Measurements from ENCODE around the gene STPG2.

- TF ChIP-seq POLR2A (IDR thresholded peaks at IDR 0.05; ENCODE audit: control extremely low read depth in 1 of 2, low read depth in 2 of 2, low read length in 2 of 2) (no peak), CTCF (IDR thresholded peaks at IDR 0.05; ENCODE audit: control extremely low read depth in 1 of 3, insufficient read depth in 1 of 3, low read depth in 1 of 3, low read length in 3 of 3) (no peak), KDM1A (IDR thresholded peaks at IDR 0.05; ENCODE audit: borderline replicate concordance, low read length) (no peak), JUND (IDR thresholded peaks at IDR 0.05; ENCODE audit: low read length) (no peak), SIN3A (conservative IDR thresholded peaks at IDR 0.05 in 1 of 2, IDR thresholded peaks at IDR 0.05 in 1 of 2; ENCODE audit: low read depth in 1 of 2, low read length in 2 of 2) (no peak), POLR2AphosphoS5 (IDR thresholded peaks at IDR 0.05; ENCODE audit: low read depth, low read length) (no peak)
Observed at GRCh38 chr4:97917115-97917514, 226.2 kb downstream of the STPG2 start.

Data from H1 (cell line).